ENCODE data around the gene NDST1.

GRCh38 chr5:150534811-150535210 lies 26.9 kb downstream of the NDST1 start:
- no peak for TF ChIP-seq CTCF (IDR thresholded peaks at IDR 0.05; ENCODE audit: insufficient read depth, low read depth, low read length)
- no peak for TF ChIP-seq EZH2 (IDR thresholded peaks at IDR 0.05; ENCODE audit: insufficient read depth, low read length)

All from astrocyte (in vitro differentiated cells and primary cell).